MCF 10A (cell line): Measurements from ENCODE around the gene TBX10. TPM values are rescaled to one million over a fixed set of nuclear protein-coding genes. Genes with fewer than 3 reads are reported as not detected.
"Not testable (repeated sequence)": the region's sequence is repeated elsewhere in the genome, so short reads cannot be mapped to it uniquely, and the experiment has no call there.

Experiments used
- BruUV-seq: library from RNA; stranded (reverse); fragments of 400-500 nt; replicated peaks from 2 replicates; lab custom pipeline; 2021; lab: Mats Ljungman, UMichigan
- CTCF ChIA-PET: fragments of 300-600 bp; sonication (Branson Sonifier 250); formaldehyde crosslinking; extraction: SDS; loops from one replicate; lab custom pipeline; 2021; ENCODE audit warnings: antibody characterized with exemption, inconsistent platforms; lab: Yijun Ruan, JAX
- POLR2A ChIA-PET: fragments of 300-600, 350-650 bp; sonication (Branson Sonifier 250); formaldehyde crosslinking; extraction: SDS; loops from one replicate; lab custom pipeline; 2020; ENCODE audit warnings: antibody characterized with exemption, inconsistent platforms; lab: Yijun Ruan, JAX
- DNase-seq: peaks from one replicate; pipeline ENCODE4 v3.0.0-alpha.2; 2018; ENCODE audit not compliant: unreplicated experiment
- H3K27ac Mint-ChIP-seq: one replicate; pipeline ENCODE4 v1.8.0; 2022; ENCODE audit warnings: mild to moderate bottlenecking, low read depth, mixed read lengths; ENCODE audit not compliant: unreplicated experiment
- H3K27me3 Mint-ChIP-seq: one replicate; pipeline ENCODE4 v1.8.0; 2022; ENCODE audit warnings: mixed read lengths; ENCODE audit not compliant: insufficient read depth, unreplicated experiment
- H3K36me3 Mint-ChIP-seq: one replicate; pipeline ENCODE4 v1.8.0; 2022; ENCODE audit warnings: mild to moderate bottlenecking, moderate library complexity, mixed read lengths; ENCODE audit not compliant: insufficient read depth, unreplicated experiment
- H3K4me1 Mint-ChIP-seq: one replicate; pipeline ENCODE4 v1.8.0; 2022; ENCODE audit warnings: mixed read lengths; ENCODE audit not compliant: insufficient read depth, unreplicated experiment
- H3K4me3 Mint-ChIP-seq: one replicate; pipeline ENCODE4 v1.8.0; 2022; ENCODE audit warnings: mild to moderate bottlenecking, moderate library complexity, mixed read lengths; ENCODE audit not compliant: unreplicated experiment
- H3K9me3 Mint-ChIP-seq: one replicate; pipeline ENCODE4 v1.8.0; 2022; ENCODE audit warnings: mixed read lengths; ENCODE audit not compliant: unreplicated experiment
- intact Hi-C: fragments of 100-400 bp; cut with micrococcal nuclease; formaldehyde crosslinking; loops from 2 replicates; pipeline ENCODE4 v1.14.1; 2022
- total RNA-seq: library from RNA; stranded (reverse); gene quantifications from 2 replicates; pipeline ENCODE4 v1.2.3, GENCODE V29; 2022
- TF ChIP-seq, protein P1 (sequence below): fragments of 200-600 bp; IDR thresholded peaks from one replicate; pipeline ENCODE4 v1.8.0; 2022; ENCODE audit warnings: antibody characterized with exemption, mild to moderate bottlenecking; ENCODE audit not compliant: unreplicated experiment

TBX10 gene
- total RNA-seq, 1 experiment from 2014 or later, result not detected

DNA sequence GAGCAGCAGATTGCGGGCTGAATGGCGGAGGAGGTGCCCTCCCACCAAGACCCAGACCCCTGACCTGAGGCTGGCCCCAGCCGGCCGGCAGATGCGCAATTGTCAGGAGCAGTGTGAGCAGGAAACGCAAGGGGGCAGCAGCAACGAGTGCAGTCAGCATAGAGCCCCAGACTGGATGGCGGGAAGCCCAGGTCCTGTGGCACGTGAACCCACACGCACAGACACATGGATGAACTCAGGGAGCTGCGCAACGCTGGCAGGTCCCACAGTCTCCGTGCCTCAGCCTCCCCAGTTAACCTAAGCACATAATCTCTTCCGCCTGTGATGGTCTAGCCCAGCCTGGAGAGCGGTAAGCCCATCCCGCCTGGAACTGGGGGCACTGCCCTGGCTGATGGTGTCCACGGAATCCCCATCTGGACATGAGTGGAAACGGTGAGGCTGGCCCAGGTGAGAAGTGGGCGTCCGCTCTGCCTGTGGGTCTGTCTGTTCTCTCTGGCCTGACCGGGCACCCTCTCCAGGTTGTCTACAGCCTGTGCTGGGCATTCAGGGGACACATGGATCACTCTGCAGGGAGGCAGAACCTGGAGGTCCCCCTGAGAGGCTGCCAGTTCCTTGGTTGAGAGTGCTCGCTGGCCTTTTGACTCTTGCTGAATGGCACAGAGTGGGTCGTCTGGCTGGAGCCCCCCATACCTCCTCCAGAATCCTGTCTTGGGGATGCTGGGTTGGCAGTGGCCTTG, 626 bp upstream of the TBX10 start:
- Mint-ChIP-seq H3K27me3 (no peaks in the 10 kb centered on the region), H3K27ac (no peak overlapping the region), H3K36me3 (no peaks in the 10 kb centered on the region), H3K4me3 (no peak overlapping the region), H3K4me1 (no peaks in the 10 kb centered on the region), H3K9me3 (no peaks in the 10 kb centered on the region)
- BruUV-seq, result no TSS peak
- peak; percentile 66 for DNase-seq
- TF ChIP-seq, protein P1, sequence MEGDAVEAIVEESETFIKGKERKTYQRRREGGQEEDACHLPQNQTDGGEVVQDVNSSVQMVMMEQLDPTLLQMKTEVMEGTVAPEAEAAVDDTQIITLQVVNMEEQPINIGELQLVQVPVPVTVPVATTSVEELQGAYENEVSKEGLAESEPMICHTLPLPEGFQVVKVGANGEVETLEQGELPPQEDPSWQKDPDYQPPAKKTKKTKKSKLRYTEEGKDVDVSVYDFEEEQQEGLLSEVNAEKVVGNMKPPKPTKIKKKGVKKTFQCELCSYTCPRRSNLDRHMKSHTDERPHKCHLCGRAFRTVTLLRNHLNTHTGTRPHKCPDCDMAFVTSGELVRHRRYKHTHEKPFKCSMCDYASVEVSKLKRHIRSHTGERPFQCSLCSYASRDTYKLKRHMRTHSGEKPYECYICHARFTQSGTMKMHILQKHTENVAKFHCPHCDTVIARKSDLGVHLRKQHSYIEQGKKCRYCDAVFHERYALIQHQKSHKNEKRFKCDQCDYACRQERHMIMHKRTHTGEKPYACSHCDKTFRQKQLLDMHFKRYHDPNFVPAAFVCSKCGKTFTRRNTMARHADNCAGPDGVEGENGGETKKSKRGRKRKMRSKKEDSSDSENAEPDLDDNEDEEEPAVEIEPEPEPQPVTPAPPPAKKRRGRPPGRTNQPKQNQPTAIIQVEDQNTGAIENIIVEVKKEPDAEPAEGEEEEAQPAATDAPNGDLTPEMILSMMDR, result peak; percentile 68
- intact Hi-C loops, result loop anchor here (1.0 kb wide), 1 partner anchor 19 kb away; no protein-coding TSS in a partner anchor
- ChIA-PET CTCF (interaction anchor here (0.5 to 1.2 kb wide), 5 partner anchors 18 to 1071 kb away, joined by 3 to 4 read pairs (median 3); no protein-coding TSS in a partner anchor), POLR2A (no interaction called here)

DNA sequence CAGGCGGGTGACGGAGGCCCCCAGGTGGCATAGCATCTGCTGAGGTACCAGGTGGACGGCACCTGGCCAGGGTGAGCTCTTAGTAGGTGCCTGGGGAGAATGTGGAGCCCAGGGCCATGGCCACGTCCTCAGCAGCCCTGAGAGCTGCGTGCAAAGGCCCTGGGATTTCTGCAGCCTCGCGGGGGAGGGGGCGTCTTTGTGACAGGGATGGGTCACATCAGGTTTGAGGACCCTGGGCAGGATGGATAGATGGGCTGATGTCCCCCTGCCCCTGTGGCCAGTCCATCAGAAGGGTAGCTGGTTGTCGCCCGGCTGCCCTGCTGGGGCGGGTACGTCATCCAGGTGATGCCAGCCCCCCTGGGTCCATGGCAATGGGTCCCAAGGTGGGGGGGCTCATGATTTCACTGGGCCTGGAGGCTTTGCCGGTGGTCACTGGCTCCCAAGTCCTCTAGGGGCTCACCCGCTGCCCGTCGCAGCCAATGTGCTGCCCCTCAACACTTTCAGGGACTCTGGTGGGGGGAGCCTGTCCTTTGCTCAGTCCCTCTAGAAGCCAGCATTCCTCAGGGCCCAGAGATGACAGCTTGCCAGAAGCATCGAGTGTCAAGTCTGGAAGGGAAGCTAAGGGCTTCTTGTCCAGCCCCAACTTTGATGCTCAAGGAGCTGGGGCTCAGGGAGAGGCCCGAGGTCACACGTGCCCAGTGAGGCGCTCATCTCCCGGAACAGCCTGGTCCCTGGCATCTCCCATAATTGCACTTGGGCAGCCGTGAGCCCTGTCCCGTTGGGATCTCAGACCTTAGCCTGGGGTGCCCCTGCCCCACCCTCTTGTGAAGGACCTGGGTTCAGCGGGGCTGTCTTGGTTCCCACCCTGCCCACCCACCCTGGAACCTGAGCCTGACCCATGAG, 777 bp downstream of the TBX10 start:
- no peaks in the 10 kb centered on the region for H3K9me3 Mint-ChIP-seq
- no TSS peak for BruUV-seq
- CTCF ChIA-PET, result interaction anchor here (0.6 to 1.2 kb wide), 7 partner anchors 9 to 326 kb away, joined by 3 to 5 read pairs (median 3); partner anchors contain the start of gene NUDT8
- no peaks in the 10 kb centered on the region for H3K36me3 Mint-ChIP-seq
- H3K27me3 Mint-ChIP-seq, result no peaks in the 10 kb centered on the region
- POLR2A ChIA-PET, result interaction anchor here (0.7 kb wide), 2 partner anchors 10 kb away, joined by 3 read pairs; no protein-coding TSS in a partner anchor
- no peak overlapping the region for H3K4me3 Mint-ChIP-seq
- no peak overlapping the region for H3K27ac Mint-ChIP-seq
- intact Hi-C loops, result no loop called here
- no peak for DNase-seq
- TF ChIP-seq, protein P1, result no peak
- H3K4me1 Mint-ChIP-seq, result no peaks in the 10 kb centered on the region

DNA sequence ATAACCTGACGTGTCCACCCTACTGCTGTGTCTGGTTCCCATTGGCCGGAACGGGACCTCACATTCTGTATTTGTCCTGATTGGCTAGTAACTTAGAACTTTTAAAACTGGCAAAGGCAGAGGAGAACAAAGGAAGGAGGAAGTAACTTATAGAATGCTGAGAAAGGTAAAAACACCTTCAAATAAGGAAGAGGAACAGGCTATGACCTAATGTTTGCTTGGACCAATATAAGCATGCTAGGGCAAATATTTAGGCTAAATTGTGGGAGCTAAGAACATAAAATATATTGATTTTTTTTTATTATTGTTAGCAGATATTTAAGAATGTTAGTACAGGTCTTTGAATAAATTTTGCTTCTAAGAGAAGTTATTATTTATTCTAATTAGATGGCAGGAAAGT, 2.1 kb downstream of the TBX10 start:
- CTCF ChIA-PET, result interaction anchor here (0.6 kb wide), 1 partner anchor 44 kb away, joined by 3 read pairs; no protein-coding TSS in a partner anchor
- POLR2A ChIA-PET, result not testable (repeated sequence)

DNA sequence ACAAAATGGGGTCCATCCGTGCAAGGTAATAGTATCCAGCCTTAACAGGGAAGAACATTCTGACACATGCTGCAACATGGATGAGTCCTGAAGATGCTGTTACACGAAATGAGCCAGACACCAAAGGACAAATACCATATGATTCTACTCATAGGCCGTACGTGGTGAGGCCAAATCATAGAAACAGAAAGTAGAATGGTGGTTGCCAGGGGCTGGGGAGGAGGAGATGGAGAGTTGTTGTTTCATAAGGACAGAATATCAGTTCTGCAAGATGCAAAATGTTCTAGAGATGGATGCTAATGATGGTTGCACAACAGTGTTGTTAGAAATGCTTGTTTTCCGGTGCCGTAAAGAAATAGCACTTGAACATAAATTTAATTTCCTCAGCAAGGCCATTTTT, 2.6 kb downstream of the TBX10 start:
- Mint-ChIP-seq H3K4me1 (no peaks in the 10 kb centered on the region), H3K9me3 (no peaks in the 10 kb centered on the region), H3K27me3 (no peaks in the 10 kb centered on the region), H3K4me3 (no peak overlapping the region), H3K36me3 (no peaks in the 10 kb centered on the region), H3K27ac (no peak overlapping the region)
- intact Hi-C loops, result no loop called here
- ChIA-PET CTCF (interaction anchor here (0.6 kb wide), 1 partner anchor 43 kb away, joined by 3 read pairs; no protein-coding TSS in a partner anchor), POLR2A (no interaction called here)
- TF ChIP-seq, protein P1, result no peak
- no TSS peak for BruUV-seq
- DNase-seq, result no peak

More for the DNA sequence above, 2.1 kb downstream of the TBX10 start:
- intact Hi-C loops, H3K27me3 Mint-ChIP-seq, H3K4me3 Mint-ChIP-seq, H3K36me3 Mint-ChIP-seq, H3K9me3 Mint-ChIP-seq, BruUV-seq, H3K27ac Mint-ChIP-seq, DNase-seq, H3K4me1 Mint-ChIP-seq: not testable (repeated sequence)
